Stimulated activated CD8-positive, alpha-beta memory T cell treated with anti-CD3 and anti-CD28 coated beads, Interleukin-15, amount 100 ng/mL, for 1 hour (primary cell): ENCODE data around the gene HACD1.
"Not testable (repeated sequence)": the region's sequence is repeated elsewhere in the genome, so short reads cannot be mapped to it uniquely, and the experiment has no call there.

Source experiments
- DNase-seq: peaks from one replicate; pipeline ENCODE4 v3.0.0-alpha.2; 2020; ENCODE audit warnings: low read depth

HACD1 gene

GRCh38 chr10:17643339-17643754 lies 26.2 kb upstream of the HACD1 start:
- DNase-seq: no peak

GRCh38 chr10:17640331-17640816 lies 23.2 kb upstream of the HACD1 start:
- no peak for DNase-seq

- no peak for DNase-seq
These were observed 20.7 kb upstream of the HACD1 start for GRCh38 chr10:17637869-17638268.

- no peak for DNase-seq
These were observed 16.2 kb upstream of the HACD1 start for GRCh38 chr10:17633353-17633752.

- not testable (repeated sequence) for DNase-seq
These were observed 15.4 kb upstream of the HACD1 start for GRCh38 chr10:17632590-17632989.

GRCh38 chr10:17626656-17627055 lies 9.5 kb upstream of the HACD1 start:
- no peak for DNase-seq

GRCh38 chr10:17624996-17625395 lies 7.8 kb upstream of the HACD1 start:
- DNase-seq: no peak

- DNase-seq: no peak
These were observed 4.9 kb upstream of the HACD1 start for GRCh38 chr10:17622061-17622460.

DNA sequence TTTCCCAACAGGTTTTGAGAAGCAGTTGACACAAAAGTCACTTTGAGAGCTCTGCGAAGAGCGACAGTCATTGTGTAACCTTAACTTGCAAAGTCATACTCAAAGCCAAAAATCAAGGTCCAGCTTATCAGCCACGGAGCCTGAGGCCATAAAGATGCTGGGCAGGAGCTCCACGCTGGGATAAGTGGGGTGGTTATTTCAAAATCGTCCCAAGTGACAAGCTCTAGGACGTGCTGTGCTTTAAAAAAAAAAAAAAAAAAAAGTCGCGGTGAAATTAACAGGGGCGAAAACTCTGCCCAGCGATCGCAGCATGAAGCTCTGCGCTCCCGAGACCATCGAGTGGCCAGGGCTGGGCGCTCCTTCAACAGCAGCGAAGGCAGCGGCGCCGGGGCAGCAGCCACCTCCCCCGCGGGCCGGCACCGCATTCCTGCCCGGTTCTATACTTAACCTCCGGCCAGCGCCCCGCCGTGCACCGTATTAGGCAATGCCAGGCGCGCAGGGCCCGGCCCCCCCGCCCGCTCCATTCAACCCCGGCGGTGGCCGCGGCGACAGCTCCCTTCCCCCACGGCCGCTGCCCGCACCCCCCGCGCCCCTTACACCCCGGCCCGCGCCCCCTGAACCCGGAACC lies 657 bp downstream of the HACD1 start:
- DNase-seq: no peak

GRCh38 chr10:17609523-17610079 lies 7.6 kb downstream of the HACD1 start:
- DNase-seq: no peak

DNA sequence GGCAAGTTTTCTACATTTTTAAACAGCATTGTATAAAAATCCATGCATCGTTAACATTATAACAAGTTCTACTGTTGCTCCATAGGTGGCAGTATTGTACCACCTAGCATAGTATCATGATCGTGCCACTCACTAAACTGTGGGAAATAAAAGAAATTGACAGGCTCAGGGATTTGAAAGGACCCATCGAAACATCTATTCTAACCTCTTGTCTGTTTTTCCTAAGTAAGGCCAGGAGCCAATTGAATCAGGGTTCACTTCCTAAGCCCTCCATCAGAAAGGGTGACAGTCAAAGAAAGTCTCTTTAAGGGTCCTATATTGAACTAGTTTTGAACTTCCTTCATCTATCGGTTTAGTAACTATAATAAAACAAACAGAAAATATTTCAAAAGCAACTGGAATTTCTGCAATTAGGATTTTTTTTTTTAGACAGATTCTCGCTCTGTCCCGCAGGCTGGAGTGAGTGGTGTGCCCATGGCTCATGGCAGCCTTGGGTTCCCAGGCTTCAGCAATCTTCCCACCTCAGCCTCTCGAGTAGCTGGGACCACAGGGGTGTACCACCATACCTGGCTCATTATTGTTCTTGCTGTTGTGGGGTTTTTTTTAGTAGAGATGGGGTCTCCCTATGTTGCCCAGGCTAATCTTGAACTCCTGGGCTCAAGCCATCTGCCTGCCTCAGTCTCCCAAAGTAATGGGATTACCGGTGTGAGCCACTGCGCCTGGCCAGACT lies 9.4 kb downstream of the HACD1 start:
- DNase-seq: no peak

- no peak for DNase-seq
These were observed 10.1 kb downstream of the HACD1 start for GRCh38 chr10:17607060-17607459.

DNA sequence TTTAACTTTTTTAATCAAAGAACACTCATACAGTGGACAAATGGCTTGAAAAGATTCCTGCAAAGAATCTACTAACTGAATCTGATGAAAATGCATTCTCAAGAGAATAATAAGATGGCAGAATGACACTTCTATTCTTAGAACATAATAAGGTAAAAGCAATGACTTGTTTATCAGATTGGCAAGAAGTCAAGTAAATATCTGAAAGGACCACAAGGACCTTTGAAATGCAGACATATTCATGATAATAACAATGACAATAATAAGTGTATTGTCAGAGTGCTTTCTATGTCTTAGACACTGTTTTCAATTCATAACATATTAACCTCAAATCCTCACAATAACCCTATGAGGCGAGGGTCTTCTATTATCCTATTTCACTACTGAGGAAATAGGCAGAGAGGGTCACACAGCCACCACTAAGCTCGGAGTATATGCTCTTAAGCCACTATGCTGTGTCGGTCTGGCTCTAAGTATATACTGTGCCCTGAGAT lies 10.6 kb downstream of the HACD1 start:
- DNase-seq: no peak

DNA sequence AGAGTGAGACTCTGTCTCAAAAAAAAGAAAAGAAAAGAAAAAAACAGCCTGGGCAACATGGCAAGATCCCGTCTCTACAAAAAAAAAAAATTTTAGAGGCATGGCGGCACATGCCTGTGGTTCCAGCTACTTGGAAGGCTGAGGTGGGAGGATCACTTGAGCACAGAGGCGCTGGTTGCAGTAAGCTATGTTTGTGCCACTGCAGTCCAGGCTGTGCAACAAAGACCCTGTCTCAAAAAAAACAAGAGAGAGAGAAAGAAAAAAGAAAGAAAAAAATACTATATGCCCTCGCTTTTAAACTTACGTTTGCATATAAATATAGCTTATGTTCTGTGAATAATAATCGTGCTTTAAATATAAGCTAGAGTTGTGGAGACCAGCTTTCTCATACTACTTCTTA lies 11.2 kb downstream of the HACD1 start:
- DNase-seq: no peak

GRCh38 chr10:17599089-17599488 lies 18.1 kb downstream of the HACD1 start:
- no peak for DNase-seq

DNA sequence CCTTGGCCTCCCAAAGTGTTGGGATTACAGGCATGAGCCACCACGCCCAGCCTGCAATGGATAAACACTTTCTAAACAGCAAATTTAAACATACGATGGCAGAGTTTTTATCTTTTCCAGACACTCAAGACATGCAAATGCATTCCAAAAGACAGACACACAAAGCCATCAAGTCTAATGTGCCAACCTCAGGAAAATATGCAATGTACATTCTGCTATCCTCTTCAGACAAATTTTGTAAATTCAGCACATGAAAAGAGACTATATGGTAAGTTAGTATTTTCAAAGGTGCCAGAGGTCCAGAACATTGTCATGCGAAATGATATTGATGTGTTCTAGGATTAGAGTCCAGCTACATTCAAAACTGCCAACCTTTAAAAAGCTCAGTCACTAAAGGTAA lies 19.8 kb downstream of the HACD1 start:
- DNase-seq: no peak

- no peak for DNase-seq
These were observed 26.1 kb downstream of the HACD1 start for GRCh38 chr10:17590969-17591645.

- DNase-seq: not testable (repeated sequence)
These were observed 27.9 kb downstream of the HACD1 start for GRCh38 chr10:17589316-17589715.

- DNase-seq: no peak
These were observed 28.8 kb downstream of the HACD1 start for GRCh38 chr10:17588420-17588819.

DNA sequence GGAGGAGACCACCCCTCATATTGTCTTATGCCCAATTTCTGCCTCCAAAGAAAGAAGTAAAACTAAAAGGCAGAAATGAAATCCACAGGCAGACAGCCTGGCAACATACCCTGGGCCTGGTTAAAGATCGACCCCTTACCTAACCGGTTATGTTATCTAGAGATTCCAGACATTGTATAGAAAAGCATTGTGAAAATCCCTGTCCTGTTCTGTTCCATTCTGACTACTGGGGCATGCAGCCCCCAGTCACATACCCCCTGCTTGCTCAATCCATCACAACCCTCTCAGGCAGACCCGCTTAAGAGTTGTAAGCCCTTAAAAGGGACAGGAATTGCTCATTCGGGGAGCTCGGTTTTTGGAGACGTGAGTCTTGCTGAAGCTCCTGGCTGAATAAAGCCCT lies 29.9 kb downstream of the HACD1 start:
- not testable (repeated sequence) for DNase-seq

DNA sequence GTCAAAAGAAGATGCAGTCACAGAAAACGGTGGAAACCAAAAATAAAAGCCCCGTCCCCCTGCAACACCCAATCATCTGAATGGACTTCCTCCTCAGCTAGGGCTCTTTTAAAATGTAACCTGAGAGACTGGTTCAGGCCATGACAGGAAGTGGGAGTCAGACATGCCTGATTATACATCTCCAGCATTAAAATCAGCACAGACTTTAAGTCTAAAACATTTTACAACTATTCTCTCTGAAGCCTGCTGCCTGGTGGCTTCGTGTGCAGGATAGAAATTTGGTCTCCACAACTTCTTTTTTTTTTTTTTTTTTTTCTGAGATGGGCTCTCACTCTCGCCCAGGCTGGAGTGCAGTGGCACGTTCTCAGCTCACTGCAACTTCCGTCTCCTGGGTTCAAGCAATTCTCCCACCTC lies 30.3 kb downstream of the HACD1 start:
- no peak for DNase-seq

DNA sequence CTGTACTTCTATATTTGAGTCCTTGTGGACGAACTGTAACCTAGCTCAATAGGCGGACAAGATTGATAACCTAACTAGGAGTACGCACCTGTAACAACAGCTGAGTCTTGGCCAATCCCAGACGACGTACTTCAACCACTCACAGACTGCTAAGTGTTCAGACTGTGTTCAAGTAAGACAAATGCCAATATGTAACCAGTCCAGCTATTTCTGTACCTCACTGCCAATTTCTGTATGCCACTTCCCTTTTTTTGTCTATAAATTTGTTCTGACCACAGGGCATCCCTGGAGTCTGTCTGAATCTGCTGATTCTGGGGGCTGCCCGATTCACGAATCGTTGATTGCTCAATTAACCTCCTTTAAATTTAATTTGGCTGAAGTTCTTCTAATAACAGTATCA lies 32.2 kb downstream of the HACD1 start:
- DNase-seq: no peak

- DNase-seq: no peak
These were observed 36.3 kb downstream of the HACD1 start for GRCh38 chr10:17580885-17581284.
